Esophagus (tissue), 2 donors: ENCODE results near the gene LRRC7. TPM values are rescaled to one million over a fixed set of nuclear protein-coding genes. Genes with fewer than 3 reads are reported as not detected.

Experiments
- H3K27ac ChIP-seq, 2 donors: one replicate each; pipeline ENCODE4 v1.5.1; 2013; ENCODE audit warnings: low read depth in 2 of 2, mild to moderate bottlenecking in 2 of 2, inconsistent platforms in 1 of 2, low read length in 1 of 2, moderate library complexity in 1 of 2
- H3K27me3 ChIP-seq, 2 donors: one replicate each; pipeline ENCODE4 v1.6.1; 2013; ENCODE audit warnings: low read length in 2 of 2, control low read depth in 1 of 2, mild to moderate bottlenecking in 1 of 2; ENCODE audit not compliant: insufficient read depth in 2 of 2, control insufficient read depth in 1 of 2
- H3K36me3 ChIP-seq, 2 donors: one replicate each; pipeline ENCODE4 v1.6.1; 2013; ENCODE audit warnings: low read length in 1 of 2; ENCODE audit not compliant: control insufficient read depth in 2 of 2, insufficient read depth in 2 of 2
- H3K4me1 ChIP-seq, 2 donors: one replicate each; pipeline ENCODE4 v1.6.1; 2013; ENCODE audit warnings: low read length in 1 of 2; ENCODE audit not compliant: control insufficient read depth in 2 of 2, insufficient read depth in 2 of 2
- H3K4me3 ChIP-seq, 2 donors: one replicate each; pipeline ENCODE4 v1.5.1; 2013; ENCODE audit warnings: low read length in 2 of 2, mild to moderate bottlenecking in 2 of 2, low read depth in 1 of 2, moderate library complexity in 1 of 2
- H3K9me3 ChIP-seq, 2 donors: one replicate each; pipeline ENCODE4 v1.6.1; 2013; ENCODE audit warnings: mild to moderate bottlenecking in 2 of 2, low read depth in 1 of 2, low read length in 1 of 2, moderate library complexity in 1 of 2; ENCODE audit not compliant: control insufficient read depth in 2 of 2, insufficient read depth in 1 of 2
- WGBS, 2 donors: extraction: QIAGEN DNeasy Blood & Tissue Kit; methylation state at CpG; one replicate each; pipeline ENCODE4 v1.1.7; 2013; 5-methylcytosine and 5-hydroxymethylcytosine counted together
- polyA plus RNA-seq, 2 donors: library from polyadenylated mRNA; stranded (reverse); fragments of 200-250 nt; gene quantifications; one replicate each; pipeline ENCODE4 v1.2.3, GENCODE V29; 2013
- donor health status: healthy with polysubstance abuse.
- donor health status: Bipolar disorder and iron deficiency.

LRRC7 gene
- polyA plus RNA-seq, 2 donors: 0.07 to 0.12 TPM

DNA sequence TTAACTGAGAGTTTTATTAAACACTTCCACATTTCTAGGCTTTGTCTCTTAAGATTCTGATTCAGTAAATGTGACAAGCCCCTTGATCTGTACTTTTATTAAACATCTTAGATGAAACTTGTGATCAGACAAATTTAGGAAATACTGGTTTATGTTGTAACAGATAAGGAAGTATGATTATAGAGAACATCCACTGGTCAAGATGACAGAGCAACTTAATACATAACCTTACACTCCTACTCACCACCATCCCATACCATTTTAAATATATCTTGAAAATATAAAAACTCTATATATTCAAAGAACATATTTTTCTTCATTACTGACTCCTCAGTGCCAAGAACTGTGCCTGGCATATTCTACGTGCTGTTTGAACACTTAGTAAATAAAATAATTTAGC, 420.2 kb downstream of the LRRC7 start:
- 62 to 77% methylated on average over 1 of the region's 1 CpG for WGBS, 2 donors
- no peak overlapping the region for H3K27ac ChIP-seq
- H3K36me3 ChIP-seq: no peaks in the 10 kb centered on the region
- H3K27me3 ChIP-seq: no peaks in the 10 kb centered on the region
- H3K4me3 ChIP-seq: no peak overlapping the region
- H3K4me1 ChIP-seq: no peaks in the 10 kb centered on the region
- no peaks in the 10 kb centered on the region for H3K9me3 ChIP-seq

GRCh38 chr1:69991644-69992043, 423.9 kb downstream of the LRRC7 start:
- no peaks in the 10 kb centered on the region for H3K27me3 ChIP-seq
- no peak overlapping the region for H3K4me3 ChIP-seq
- H3K36me3 ChIP-seq: no peaks in the 10 kb centered on the region
- H3K4me1 ChIP-seq: no peaks in the 10 kb centered on the region
- H3K9me3 ChIP-seq: no peaks in the 10 kb centered on the region
- H3K27ac ChIP-seq: no peak overlapping the region
- 69 to 74% methylated on average over 3 of the region's 3 CpGs for WGBS, 2 donors

- no peaks in the 10 kb centered on the region for H3K27me3 ChIP-seq
- H3K36me3 ChIP-seq: no peaks in the 10 kb centered on the region
- H3K9me3 ChIP-seq: no peaks in the 10 kb centered on the region
- 73 to 75% methylated on average over 3 of the region's 3 CpGs for WGBS, 2 donors
- no peak overlapping the region for H3K27ac ChIP-seq
- no peaks in the 10 kb centered on the region for H3K4me1 ChIP-seq
- no peak overlapping the region for H3K4me3 ChIP-seq
Observed at GRCh38 chr1:69992594-69992993, 424.9 kb downstream of the LRRC7 start.

DNA sequence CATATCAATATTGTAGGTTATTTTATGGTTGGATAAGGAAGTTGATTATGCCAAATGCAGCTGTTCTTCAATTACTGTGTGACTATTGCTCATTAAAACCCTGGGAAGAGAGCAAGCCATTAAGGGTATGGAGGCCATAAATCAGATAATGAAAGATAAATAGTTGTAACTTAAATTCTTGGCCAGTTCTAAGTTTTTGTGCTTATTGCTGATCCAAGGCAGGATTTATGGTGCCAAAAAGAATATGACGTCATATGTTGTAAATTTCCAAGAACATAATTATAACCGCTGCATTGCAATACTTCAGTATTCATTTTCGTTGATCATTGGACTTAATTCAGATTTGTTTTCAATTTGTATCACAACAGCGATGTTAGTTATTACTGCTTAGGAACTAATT, 426.1 kb downstream of the LRRC7 start:
- H3K27ac ChIP-seq: no peak overlapping the region
- H3K4me1 ChIP-seq: no peaks in the 10 kb centered on the region
- 61 to 69% methylated on average over 4 of the region's 4 CpGs for WGBS, 2 donors
- H3K9me3 ChIP-seq: no peaks in the 10 kb centered on the region
- no peaks in the 10 kb centered on the region for H3K36me3 ChIP-seq
- no peak overlapping the region for H3K4me3 ChIP-seq
- no peaks in the 10 kb centered on the region for H3K27me3 ChIP-seq

- Histone ChIP-seq H3K4me1 (no peaks in the 10 kb centered on the region), H3K27me3 (no peaks in the 10 kb centered on the region), H3K36me3 (no peaks in the 10 kb centered on the region), H3K9me3 (no peaks in the 10 kb centered on the region), H3K27ac (no peak overlapping the region), H3K4me3 (no peak overlapping the region)
- WGBS, 2 donors: 20 to 21% methylated on average over 1 of the region's 1 CpG
Observed at GRCh38 chr1:69994241-69994640, 426.5 kb downstream of the LRRC7 start.

DNA sequence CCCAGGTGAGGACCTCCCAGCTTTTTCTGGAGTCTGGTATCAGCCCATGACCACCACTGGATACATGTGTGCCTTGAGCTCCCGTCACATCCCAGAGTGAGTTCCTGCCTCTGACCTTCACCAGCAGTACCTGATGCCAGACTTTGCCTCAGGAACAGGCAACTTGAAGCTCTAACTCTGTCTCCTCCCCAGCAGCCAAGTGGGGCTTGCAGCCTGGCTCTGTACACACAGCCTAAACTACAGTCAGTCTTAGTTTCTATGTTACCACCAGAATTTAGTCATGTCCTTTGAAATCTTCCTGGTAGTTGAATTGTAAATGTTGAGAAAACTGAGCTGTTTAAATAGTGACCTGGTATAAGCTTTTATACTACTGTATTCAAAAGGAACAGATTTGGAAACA, 431.1 kb downstream of the LRRC7 start:
- Histone ChIP-seq H3K27me3 (no peaks in the 10 kb centered on the region), H3K36me3 (no peaks in the 10 kb centered on the region), H3K4me3 (no peak overlapping the region), H3K9me3 (no peaks in the 10 kb centered on the region), H3K27ac (no peak overlapping the region), H3K4me1 (no peaks in the 10 kb centered on the region)
- 55 to 83% methylated on average over 1 of the region's 1 CpG for WGBS, 2 donors

- no peaks in the 10 kb centered on the region for H3K9me3 ChIP-seq
- no peak overlapping the region for H3K4me3 ChIP-seq
- H3K27ac ChIP-seq: no peak overlapping the region
- WGBS, 2 donors: 71 to 75% methylated on average over 1 of the region's 1 CpG
- no peaks in the 10 kb centered on the region for H3K27me3 ChIP-seq
- H3K4me1 ChIP-seq: no peaks in the 10 kb centered on the region
- no peaks in the 10 kb centered on the region for H3K36me3 ChIP-seq
Observed at GRCh38 chr1:70003211-70003908, 435.6 kb downstream of the LRRC7 start.

- Histone ChIP-seq H3K4me3 (no peak overlapping the region), H3K36me3 (no peaks in the 10 kb centered on the region), H3K4me1 (no peaks in the 10 kb centered on the region), H3K9me3 (no peaks in the 10 kb centered on the region), H3K27ac (no peak overlapping the region), H3K27me3 (no peaks in the 10 kb centered on the region)
Observed at GRCh38 chr1:70005386-70006034, 437.8 kb downstream of the LRRC7 start.

- no peak overlapping the region for H3K27ac ChIP-seq
- H3K9me3 ChIP-seq: no peaks in the 10 kb centered on the region
- H3K36me3 ChIP-seq: no peaks in the 10 kb centered on the region
- H3K4me3 ChIP-seq: no peak overlapping the region
- no peaks in the 10 kb centered on the region for H3K4me1 ChIP-seq
- WGBS, 2 donors: 72 to 87% methylated on average over 2 of the region's 2 CpGs
- no peaks in the 10 kb centered on the region for H3K27me3 ChIP-seq
Observed at GRCh38 chr1:70008660-70009059, 440.9 kb downstream of the LRRC7 start.

DNA sequence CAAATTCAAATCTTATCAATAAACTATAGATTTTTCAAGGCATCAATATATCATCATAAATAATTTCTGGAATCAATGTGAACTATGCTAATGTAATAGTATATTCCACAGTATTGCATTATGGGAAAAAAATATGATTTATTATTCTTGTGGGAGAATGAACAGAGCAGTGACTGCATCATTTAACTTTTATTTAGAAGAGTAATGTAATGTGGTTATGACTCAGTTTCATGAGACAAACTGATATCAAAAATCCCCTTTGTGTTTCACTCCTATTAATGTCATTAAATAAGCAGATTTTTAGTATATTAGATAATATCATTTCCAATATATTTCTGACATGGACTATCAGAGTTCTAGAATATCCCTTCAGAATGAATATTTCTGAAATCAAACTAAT, 450.0 kb downstream of the LRRC7 start:
- Histone ChIP-seq H3K4me3 (no peak overlapping the region), H3K9me3 (no peaks in the 10 kb centered on the region), H3K27ac (no peak overlapping the region), H3K27me3 (no peaks in the 10 kb centered on the region), H3K36me3 (no peaks in the 10 kb centered on the region), H3K4me1 (no peaks in the 10 kb centered on the region)
